WI38 (cell line): ENCODE results near the gene THSD4.
A peak's percentile ranks its signal among the peaks of the same experiment; 100 is the strongest.

ENCODE experiments used
- H3K4me3 ChIP-seq: 2 replicates; pipeline ENCODE4 v1.5.1; 2011; ENCODE audit warnings: low read depth, mild to moderate bottlenecking, control low read depth, low read length
- CTCF ChIP-seq: IDR thresholded peaks from 2 replicates; pipeline ENCODE4 v1.5.1; 2012; ENCODE audit warnings: low read depth, mild to moderate bottlenecking, control low read depth, low read length

Gene THSD4

GRCh38 chr15:71128939-71129562, 13.8 kb downstream of the THSD4 start:
- no peak for TF ChIP-seq CTCF
- H3K4me3 ChIP-seq, result no peak overlapping the region

- TF ChIP-seq CTCF, result no peak
- no peak overlapping the region for H3K4me3 ChIP-seq
Measured at GRCh38 chr15:71129669-71130068, 14.4 kb downstream of the THSD4 start.

GRCh38 chr15:71131601-71132362, 16.5 kb downstream of the THSD4 start:
- no peak overlapping the region for H3K4me3 ChIP-seq
- TF ChIP-seq CTCF, result no peak

- no peak for TF ChIP-seq CTCF
- H3K4me3 ChIP-seq, result no peak overlapping the region
Measured at GRCh38 chr15:71133747-71134472, 18.6 kb downstream of the THSD4 start.

- H3K4me3 ChIP-seq, result no peak overlapping the region
- TF ChIP-seq CTCF, result no peak
Measured at GRCh38 chr15:71136159-71136783, 21.0 kb downstream of the THSD4 start.

- peak; percentile 35; the same call in 1 of the 2 replicates for TF ChIP-seq CTCF
- no peak overlapping the region for H3K4me3 ChIP-seq
Measured at GRCh38 chr15:71136793-71137518, 21.7 kb downstream of the THSD4 start.
